PC-9 (cell line): ENCODE results near the gene INSIG2. TPM values are rescaled to one million over a fixed set of nuclear protein-coding genes. Genes with fewer than 3 reads are reported as not detected.

Experiments
- BruUV-seq: library from RNA; stranded (reverse); fragments of 400-500 nt; replicated peaks from 2 replicates; lab custom pipeline; 2021; lab: Mats Ljungman, UMichigan
- CTCF ChIA-PET: fragments of 300-600 bp; sonication (Branson Sonifier 250); formaldehyde crosslinking; loops from one replicate; lab custom pipeline; 2022; ENCODE audit warnings: antibody characterized with exemption; lab: Charles Lee
- POLR2A ChIA-PET: fragments of 300-600 bp; sonication (Branson Sonifier 250); formaldehyde crosslinking; loops from one replicate; lab custom pipeline; 2022; ENCODE audit warnings: antibody characterized with exemption; ENCODE audit not compliant: unreplicated experiment; lab: Charles Lee
- DNase-seq, 2 experiments: peaks; one replicate each; pipeline versions ENCODE4 v3.0.0 to v3.0.0-alpha.2; 2015 to 2022; ENCODE audit warnings: mixed read lengths in 1 of 2
- H2AFZ ChIP-seq: fragments of 200-600 bp; sonication (generic); 2 replicates; pipeline ENCODE4 v1.8.1; 2017; ENCODE audit warnings: antibody characterized with exemption
- H3F3A ChIP-seq: fragments of 200-600 bp; sonication (generic); 2 replicates; pipeline ENCODE4 v1.8.1; 2017; ENCODE audit warnings: antibody characterized with exemption, mild to moderate bottlenecking, low read depth; ENCODE audit not compliant: insufficient read depth
- H3K27ac ChIP-seq: fragments of 200-600 bp; sonication (generic); 2 replicates; pipeline ENCODE4 v1.6.1; 2016; ENCODE audit warnings: mixed run types
- H3K27me3 ChIP-seq: fragments of 200-600 bp; sonication (generic); 2 replicates; pipeline ENCODE4 v1.6.1; 2016; ENCODE audit warnings: low read depth, mixed run types; ENCODE audit not compliant: insufficient read depth
- H3K36me3 ChIP-seq: fragments of 200-600 bp; sonication (generic); 2 replicates; pipeline ENCODE4 v1.6.1; 2016; ENCODE audit warnings: low read depth, mixed run types
- H3K4me1 ChIP-seq: fragments of 200-600 bp; sonication (generic); replicated peaks from 2 replicates; pipeline ENCODE4 v1.6.1; 2016; ENCODE audit warnings: mixed run types; ENCODE audit not compliant: insufficient read depth
- H3K4me2 ChIP-seq: fragments of 200-600 bp; sonication (generic); 2 replicates; pipeline ENCODE4 v1.6.1; 2017; ENCODE audit warnings: mixed run types
- H3K4me3 ChIP-seq: fragments of 200-600 bp; sonication (generic); 2 replicates; pipeline ENCODE4 v1.6.1; 2016; ENCODE audit warnings: mixed run types
- H3K79me2 ChIP-seq: fragments of 200-600 bp; sonication (generic); 2 replicates; pipeline ENCODE4 v1.6.1; 2017; ENCODE audit warnings: low read depth, mixed run types
- H3K9me2 ChIP-seq: fragments of 200-600 bp; sonication (generic); 2 replicates; pipeline ENCODE4 v1.8.1; 2017; ENCODE audit warnings: mild to moderate bottlenecking; ENCODE audit not compliant: insufficient read depth
- H3K9me3 ChIP-seq: fragments of 200-600 bp; sonication (generic); 2 replicates; pipeline ENCODE4 v1.8.1; 2016; ENCODE audit warnings: low read depth; ENCODE audit not compliant: insufficient read depth
- H4K20me1 ChIP-seq: fragments of 200-600 bp; sonication (generic); 2 replicates; pipeline ENCODE4 v1.8.1; 2017; ENCODE audit not compliant: insufficient read depth
- EZH2 ChIP-seq: fragments of 200-600 bp; sonication (generic); IDR thresholded peaks from 2 replicates; pipeline ENCODE4 v1.8.0; 2017; ENCODE audit warnings: antibody characterized with exemption, low read depth
- intact Hi-C: fragments of 100-400 bp; cut with micrococcal nuclease; formaldehyde crosslinking; loops from one replicate; pipeline ENCODE4 v1.10.0; 2022; ENCODE audit not compliant: unreplicated experiment
- total RNA-seq: library from RNA; stranded (reverse); gene quantifications from 2 replicates; pipeline ENCODE4 v1.2.3, GENCODE V29; 2021
- TF ChIP-seq, protein P1 (sequence below): fragments of 200-600 bp; sonication (generic); conservative IDR thresholded peaks from 2 replicates; pipeline ENCODE4 v1.6.1; 2017; ENCODE audit warnings: mixed run types, antibody characterized with exemption, mild to moderate bottlenecking, moderate library complexity

The INSIG2 gene
- total RNA-seq, 1 experiment from 2014 or later, result 33.6 TPM

DNA sequence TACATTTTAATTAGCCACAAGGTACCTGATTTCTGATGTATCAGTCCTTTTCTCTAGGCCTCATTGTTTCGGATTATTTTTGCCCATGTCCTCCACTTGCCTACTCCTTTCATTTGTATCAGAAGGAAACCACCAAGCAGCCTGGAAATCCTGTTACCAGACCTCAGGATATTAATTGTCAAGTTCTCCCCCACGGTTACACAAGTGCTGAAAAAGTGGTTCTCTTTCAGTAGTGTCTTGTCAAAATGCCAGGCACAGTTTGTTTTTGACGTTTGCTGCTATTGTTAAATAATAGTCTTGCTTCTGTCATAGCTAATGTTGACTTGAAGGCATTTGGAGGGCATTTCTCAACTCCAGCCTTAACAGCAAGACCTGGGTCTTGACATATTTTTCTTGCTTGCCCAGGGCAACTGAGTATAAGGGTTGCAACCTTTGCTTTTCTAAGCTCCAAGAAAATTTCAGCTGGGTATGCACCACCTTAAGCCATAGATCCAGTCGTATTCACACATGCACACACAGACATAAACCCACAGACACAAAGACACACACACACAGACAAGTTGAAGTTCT, 31.0 kb downstream of the INSIG2 start:
- Histone ChIP-seq H2AFZ (no peak overlapping the region), H3K79me2 (peaks cover 4% of the 10 kb centered on the region; the same call in 1 of the 2 replicates), H3F3A (peaks cover 28% of the 10 kb centered on the region), H3K9me3 (peaks cover 4% of the 10 kb centered on the region; the same call in 1 of the 2 replicates), H4K20me1 (no peaks in the 10 kb centered on the region), H3K36me3 (0 out of 2 replicates have a peak, but pooled peaks cover 10% of the 10 kb centered on the region), H3K27me3 (no peaks in the 10 kb centered on the region), H3K9me2 (0 out of 2 replicates have a peak, but pooled peaks cover 3% of the 10 kb centered on the region), H3K4me3 (no peak overlapping the region), H3K4me2 (no peak overlapping the region), H3K27ac (no peak overlapping the region), H3K4me1 (peaks cover 48% of the 10 kb centered on the region)
- CTCF ChIA-PET, result no interaction called here
- TF ChIP-seq EZH2, result no peak
- TF ChIP-seq, protein P1, sequence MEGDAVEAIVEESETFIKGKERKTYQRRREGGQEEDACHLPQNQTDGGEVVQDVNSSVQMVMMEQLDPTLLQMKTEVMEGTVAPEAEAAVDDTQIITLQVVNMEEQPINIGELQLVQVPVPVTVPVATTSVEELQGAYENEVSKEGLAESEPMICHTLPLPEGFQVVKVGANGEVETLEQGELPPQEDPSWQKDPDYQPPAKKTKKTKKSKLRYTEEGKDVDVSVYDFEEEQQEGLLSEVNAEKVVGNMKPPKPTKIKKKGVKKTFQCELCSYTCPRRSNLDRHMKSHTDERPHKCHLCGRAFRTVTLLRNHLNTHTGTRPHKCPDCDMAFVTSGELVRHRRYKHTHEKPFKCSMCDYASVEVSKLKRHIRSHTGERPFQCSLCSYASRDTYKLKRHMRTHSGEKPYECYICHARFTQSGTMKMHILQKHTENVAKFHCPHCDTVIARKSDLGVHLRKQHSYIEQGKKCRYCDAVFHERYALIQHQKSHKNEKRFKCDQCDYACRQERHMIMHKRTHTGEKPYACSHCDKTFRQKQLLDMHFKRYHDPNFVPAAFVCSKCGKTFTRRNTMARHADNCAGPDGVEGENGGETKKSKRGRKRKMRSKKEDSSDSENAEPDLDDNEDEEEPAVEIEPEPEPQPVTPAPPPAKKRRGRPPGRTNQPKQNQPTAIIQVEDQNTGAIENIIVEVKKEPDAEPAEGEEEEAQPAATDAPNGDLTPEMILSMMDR, result no peak
- no TSS peak for BruUV-seq
- POLR2A ChIA-PET, result no interaction called here
- DNase-seq, result peak in 1 of 2 experiments; percentile 30
- intact Hi-C loops, result no loop called here

DNA sequence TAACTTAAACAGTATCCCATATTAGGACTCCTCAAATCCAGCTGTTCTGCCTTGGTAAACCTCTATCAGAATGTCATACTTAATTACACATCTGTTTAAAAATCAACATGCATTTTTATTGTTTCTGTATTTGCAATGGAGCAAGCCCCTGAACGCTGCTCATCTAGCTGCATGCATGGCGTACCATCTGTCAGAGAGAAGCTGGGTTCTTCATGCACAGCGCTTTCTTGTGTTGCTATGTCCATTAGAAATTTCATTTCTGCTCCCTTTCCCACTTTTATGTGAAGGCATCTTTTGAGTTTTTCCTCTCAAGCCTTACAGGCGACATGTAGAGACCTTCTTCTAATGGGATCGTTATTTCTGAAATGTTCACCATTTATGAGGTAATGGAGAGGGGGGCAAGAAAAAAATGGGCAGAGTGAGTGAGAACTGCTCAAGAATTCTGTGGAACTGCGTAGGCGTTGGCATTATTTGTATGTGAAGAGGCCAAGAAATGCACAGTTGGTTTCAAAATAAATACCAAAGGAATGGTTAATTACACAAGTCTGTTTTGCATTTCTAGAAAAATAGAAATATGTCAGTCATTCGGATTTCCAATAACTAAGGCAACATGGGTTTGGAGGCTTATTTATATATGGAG, 31.6 kb downstream of the INSIG2 start:
- H3K9me2 ChIP-seq, result 0 out of 2 replicates have a peak, but pooled peaks cover 3% of the 10 kb centered on the region
- no peak overlapping the region for H3K27ac ChIP-seq
- no peak overlapping the region for H3K4me3 ChIP-seq
- DNase-seq, result no peak
- CTCF ChIA-PET, result no interaction called here
- H3K79me2 ChIP-seq, result no peaks in the 10 kb centered on the region
- POLR2A ChIA-PET, result no interaction called here
- H3K27me3 ChIP-seq, result no peaks in the 10 kb centered on the region
- no peak overlapping the region for H3K4me2 ChIP-seq
- no TSS peak for BruUV-seq
- H3K4me1 ChIP-seq, result peaks cover 48% of the 10 kb centered on the region
- TF ChIP-seq, protein P1, result no peak
- TF ChIP-seq EZH2, result no peak
- intact Hi-C loops, result no loop called here
- no peaks in the 10 kb centered on the region for H4K20me1 ChIP-seq
- peaks cover 34% of the 10 kb centered on the region for H3F3A ChIP-seq
- H3K9me3 ChIP-seq, result peaks cover 4% of the 10 kb centered on the region; the same call in 1 of the 2 replicates
- H2AFZ ChIP-seq, result no peak overlapping the region
- H3K36me3 ChIP-seq, result 0 out of 2 replicates have a peak, but pooled peaks cover 8% of the 10 kb centered on the region

DNA sequence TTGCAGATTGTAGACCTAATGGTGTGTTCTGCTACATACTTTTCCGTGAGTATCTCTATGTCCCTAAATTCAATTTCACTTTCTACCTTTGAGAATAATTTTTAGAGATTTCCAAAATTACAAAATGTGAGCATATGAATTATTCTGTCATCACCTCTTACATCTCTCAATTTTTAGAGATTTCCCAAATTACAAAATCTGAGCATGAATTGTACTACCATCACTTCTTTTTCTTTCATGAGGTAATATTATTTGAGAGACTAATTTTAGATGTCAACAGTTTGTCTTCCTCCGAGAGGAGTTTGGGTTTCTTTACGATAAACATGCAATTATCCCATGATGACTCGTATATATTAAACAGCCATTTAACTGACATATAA, 32.1 kb downstream of the INSIG2 start:
- ChIA-PET POLR2A (no interaction called here), CTCF (no interaction called here)
- Histone ChIP-seq H3K27ac (peak overlapping the region; percentile 99; the same call in 1 of the 2 replicates), H3K4me1 (peaks cover 49% of the 10 kb centered on the region), H3K4me2 (no peak overlapping the region), H3K4me3 (no peak overlapping the region), H3K9me3 (peaks cover 4% of the 10 kb centered on the region; the same call in 1 of the 2 replicates), H3K36me3 (0 out of 2 replicates have a peak, but pooled peaks cover 8% of the 10 kb centered on the region), H4K20me1 (no peaks in the 10 kb centered on the region), H3F3A (peaks cover 39% of the 10 kb centered on the region), H3K79me2 (no peaks in the 10 kb centered on the region), H2AFZ (no peak overlapping the region), H3K9me2 (0 out of 2 replicates have a peak, but pooled peaks cover 3% of the 10 kb centered on the region), H3K27me3 (no peaks in the 10 kb centered on the region)
- intact Hi-C loops, result no loop called here
- DNase-seq, result no peak
- TF ChIP-seq, protein P1, result no peak
- no peak for TF ChIP-seq EZH2
- BruUV-seq, result no TSS peak
